ENCODE results near the gene GYS2.

DNA sequence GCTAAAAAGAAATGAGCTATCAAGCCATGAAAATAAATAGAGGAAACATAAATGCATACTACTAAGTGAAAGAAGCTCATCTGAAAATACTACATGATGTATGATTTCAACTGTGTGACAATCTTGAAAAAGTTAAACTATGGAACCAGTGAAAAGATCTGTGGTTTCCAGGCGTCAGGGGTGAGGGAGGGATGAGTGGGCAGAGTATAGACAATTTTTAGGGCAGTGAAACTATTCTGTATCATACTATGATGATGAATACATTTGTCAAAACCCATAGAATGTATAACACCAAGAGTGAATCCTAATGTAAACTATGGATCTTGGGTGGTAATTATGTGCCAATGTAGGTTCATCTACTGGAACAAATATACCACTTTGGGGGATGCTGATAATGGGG is 57.2 kb downstream of the GYS2 start:
- TF ChIP-seq CTCF (IDR thresholded peaks at IDR 0.05) (no peak), POLR2A (IDR thresholded peaks at IDR 0.05) (no peak)

Data from thyroid gland (tissue), 4 donors.